Measurements from ENCODE around the gene SETD1A.

- TF ChIP-seq CTCF (conservative IDR thresholded peaks at IDR 0.05) (no peak), ZFX (IDR thresholded peaks at IDR 0.05) (no peak)
Measured at GRCh38 chr16:30922960-30923535, 34.5 kb upstream of the SETD1A start.
